ENCODE data around the gene HPCAL4.

The HPCAL4 gene

GRCh38 chr1:39643705-39644104 lies 47.5 kb downstream of the HPCAL4 start:
- H3K4me3 ChIP-seq (ENCODE audit: control insufficient read depth, low read depth, low read length): no peak overlapping the region
- TF ChIP-seq, protein P1, sequence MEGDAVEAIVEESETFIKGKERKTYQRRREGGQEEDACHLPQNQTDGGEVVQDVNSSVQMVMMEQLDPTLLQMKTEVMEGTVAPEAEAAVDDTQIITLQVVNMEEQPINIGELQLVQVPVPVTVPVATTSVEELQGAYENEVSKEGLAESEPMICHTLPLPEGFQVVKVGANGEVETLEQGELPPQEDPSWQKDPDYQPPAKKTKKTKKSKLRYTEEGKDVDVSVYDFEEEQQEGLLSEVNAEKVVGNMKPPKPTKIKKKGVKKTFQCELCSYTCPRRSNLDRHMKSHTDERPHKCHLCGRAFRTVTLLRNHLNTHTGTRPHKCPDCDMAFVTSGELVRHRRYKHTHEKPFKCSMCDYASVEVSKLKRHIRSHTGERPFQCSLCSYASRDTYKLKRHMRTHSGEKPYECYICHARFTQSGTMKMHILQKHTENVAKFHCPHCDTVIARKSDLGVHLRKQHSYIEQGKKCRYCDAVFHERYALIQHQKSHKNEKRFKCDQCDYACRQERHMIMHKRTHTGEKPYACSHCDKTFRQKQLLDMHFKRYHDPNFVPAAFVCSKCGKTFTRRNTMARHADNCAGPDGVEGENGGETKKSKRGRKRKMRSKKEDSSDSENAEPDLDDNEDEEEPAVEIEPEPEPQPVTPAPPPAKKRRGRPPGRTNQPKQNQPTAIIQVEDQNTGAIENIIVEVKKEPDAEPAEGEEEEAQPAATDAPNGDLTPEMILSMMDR (conservative IDR thresholded peaks at IDR 0.05; ENCODE audit: control insufficient read depth, insufficient read depth, low read depth, low read length): no peak
- DNase-seq (ENCODE audit: low read depth): no peak

GRCh38 chr1:39642796-39643195 lies 48.4 kb downstream of the HPCAL4 start:
- H3K4me3 ChIP-seq (ENCODE audit: control insufficient read depth, low read depth, low read length): no peak overlapping the region
- TF ChIP-seq, protein P1 (conservative IDR thresholded peaks at IDR 0.05; ENCODE audit: control insufficient read depth, insufficient read depth, low read depth, low read length): no peak
- no peak for DNase-seq (ENCODE audit: low read depth)

DNA sequence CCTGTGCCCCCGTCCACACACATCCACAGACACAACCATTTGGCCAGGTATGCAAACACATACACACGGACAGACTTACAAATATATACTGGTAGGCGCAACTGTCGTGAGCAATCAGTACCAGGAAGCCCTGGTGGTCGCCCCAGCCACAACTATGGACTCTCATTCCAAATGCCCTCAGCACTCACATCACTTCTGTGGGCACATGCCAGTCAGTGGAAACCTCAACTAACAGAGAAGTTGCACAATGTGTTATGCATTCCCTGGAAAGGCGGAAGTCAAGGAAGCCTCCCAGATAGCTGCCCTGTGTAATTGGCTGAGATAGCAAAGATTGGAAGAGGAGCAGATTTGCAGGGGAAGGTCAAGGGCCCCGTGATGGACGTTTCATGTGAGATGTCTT lies 50.4 kb downstream of the HPCAL4 start:
- H3K4me3 ChIP-seq (ENCODE audit: control insufficient read depth, low read depth, low read length): no peak overlapping the region
- no peak for DNase-seq (ENCODE audit: low read depth)
- TF ChIP-seq, protein P1 (conservative IDR thresholded peaks at IDR 0.05; ENCODE audit: control insufficient read depth, insufficient read depth, low read depth, low read length): no peak

DNA sequence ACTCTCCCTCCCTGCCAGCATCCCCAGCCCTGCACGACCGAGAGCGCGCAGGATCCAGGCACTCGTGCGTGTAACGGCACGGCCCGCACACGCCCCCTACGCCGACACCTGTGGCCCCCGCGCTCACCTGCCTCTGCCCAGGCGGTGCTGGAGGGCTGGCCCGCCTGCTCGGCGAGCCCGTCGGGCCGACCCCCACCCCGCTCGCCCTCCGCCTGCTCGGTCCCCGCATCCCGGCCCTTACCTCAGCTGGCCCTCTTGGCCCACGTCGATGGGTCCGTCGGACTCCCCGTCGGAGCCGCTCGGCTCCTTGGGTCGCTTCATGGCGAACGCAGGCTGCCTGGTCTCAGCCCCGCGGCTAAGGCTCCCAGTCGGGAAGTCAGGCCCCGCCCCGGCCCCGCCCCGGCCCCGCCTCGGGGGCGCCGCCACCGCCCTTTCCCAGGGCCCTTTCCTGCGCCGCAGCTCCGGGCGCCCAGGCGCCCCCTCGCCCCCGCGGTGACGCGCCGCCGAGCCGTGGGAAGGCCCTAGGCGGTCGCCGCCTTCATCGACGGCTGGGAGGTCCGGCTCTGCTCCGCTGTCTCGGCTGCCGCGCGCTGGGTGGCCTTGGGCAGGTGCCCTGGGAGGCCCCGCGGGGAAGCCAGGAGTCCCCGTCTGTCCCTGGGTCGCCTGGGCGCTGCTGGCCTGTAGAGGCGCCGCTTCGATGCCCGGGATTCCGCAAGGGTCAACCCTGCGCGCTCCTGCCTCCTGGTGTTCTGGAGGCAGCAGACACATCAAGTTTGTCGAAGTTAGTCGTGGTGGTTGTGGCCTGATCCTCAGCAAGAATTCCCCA lies 51.7 kb downstream of the HPCAL4 start, which contains the start of gene HEYL:
Gene HEYL (minus strand): TSS at position 339 of the 826 bp plus-strand sequence. CDS start 18 bp downstream, at position 321.
- H3K4me3 ChIP-seq (ENCODE audit: control insufficient read depth, low read depth, low read length): peak within 1 kb of the TSS; percentile 29
- DNase-seq (ENCODE audit: low read depth): peak; percentile 48
- TF ChIP-seq, protein P1 (conservative IDR thresholded peaks at IDR 0.05; ENCODE audit: control insufficient read depth, insufficient read depth, low read depth, low read length): peak; percentile 34

GRCh38 chr1:39638965-39639304 lies 52.3 kb downstream of the HPCAL4 start:
- DNase-seq (ENCODE audit: low read depth): no peak
- TF ChIP-seq, protein P1 (conservative IDR thresholded peaks at IDR 0.05; ENCODE audit: control insufficient read depth, insufficient read depth, low read depth, low read length): no peak
- H3K4me3 ChIP-seq (ENCODE audit: control insufficient read depth, low read depth, low read length): no peak overlapping the region

GRCh38 chr1:39637361-39637760 lies 53.9 kb downstream of the HPCAL4 start:
- H3K4me3 ChIP-seq (ENCODE audit: control insufficient read depth, low read depth, low read length): no peak overlapping the region
- TF ChIP-seq, protein P1 (conservative IDR thresholded peaks at IDR 0.05; ENCODE audit: control insufficient read depth, insufficient read depth, low read depth, low read length): no peak
- DNase-seq (ENCODE audit: low read depth): no peak
